ENCODE results near the gene KRT33B. TPM values are rescaled to one million over a fixed set of nuclear protein-coding genes. Genes with fewer than 3 reads are reported as not detected.

The KRT33B gene
- total and polyA plus RNA-seq, 4 donors = not detected

DNA sequence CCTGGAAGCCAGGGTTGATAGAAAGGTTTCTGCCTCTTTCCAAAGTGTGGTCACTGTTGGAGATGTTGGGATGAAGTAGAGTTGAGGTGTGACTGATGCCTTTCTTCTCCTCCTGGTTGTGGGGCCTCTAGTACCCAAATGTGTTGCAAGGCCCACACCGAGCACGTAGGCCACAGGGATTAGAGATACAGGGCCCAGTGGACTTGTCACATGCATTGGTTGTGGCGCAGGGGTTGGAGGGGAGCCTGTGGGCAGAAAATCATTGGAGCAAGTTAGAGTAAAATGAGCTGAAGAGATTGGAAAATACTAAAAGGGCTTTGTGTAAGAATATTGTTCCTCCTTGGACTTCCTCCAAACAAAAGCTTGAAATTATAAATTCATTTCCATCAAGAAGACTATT is 23.6 kb downstream of the KRT33B start:
- WGBS, 2 donors = 91 to 95% methylated on average over 3 of the region's 3 CpGs
- ATAC-seq (ENCODE audit: insufficient read depth, low FRiP score) (no peak), DNase-seq (no peak)
- no peak overlapping the region for H3K9ac ChIP-seq (ENCODE audit: insufficient read depth in 1 of 2, low read length in 2 of 2)
- H3K4me1 ChIP-seq (ENCODE audit: control insufficient read depth in 5 of 5, insufficient read depth in 5 of 5, low read length in 5 of 5) = no peaks in the 10 kb centered on the region
- peaks cover 0 to 6% (median 0%) of the 10 kb centered on the region in 4 donors for H3K9me3 ChIP-seq (ENCODE audit: control insufficient read depth in 4 of 4, insufficient read depth in 3 of 4, low read length in 3 of 4)
- no peak overlapping the region for H3K27ac ChIP-seq (ENCODE audit: low read depth in 1 of 2, low read length in 1 of 2)
- H3K27me3 ChIP-seq (ENCODE audit: control insufficient read depth in 3 of 3, insufficient read depth in 3 of 3, low read length in 2 of 3) = no peaks in the 10 kb centered on the region
- H3K36me3 ChIP-seq (ENCODE audit: control insufficient read depth in 4 of 4, insufficient read depth in 4 of 4, low read length in 4 of 4) = no peaks in the 10 kb centered on the region
- H3K4me3 ChIP-seq = no peak overlapping the region
- TF ChIP-seq, protein P1, sequence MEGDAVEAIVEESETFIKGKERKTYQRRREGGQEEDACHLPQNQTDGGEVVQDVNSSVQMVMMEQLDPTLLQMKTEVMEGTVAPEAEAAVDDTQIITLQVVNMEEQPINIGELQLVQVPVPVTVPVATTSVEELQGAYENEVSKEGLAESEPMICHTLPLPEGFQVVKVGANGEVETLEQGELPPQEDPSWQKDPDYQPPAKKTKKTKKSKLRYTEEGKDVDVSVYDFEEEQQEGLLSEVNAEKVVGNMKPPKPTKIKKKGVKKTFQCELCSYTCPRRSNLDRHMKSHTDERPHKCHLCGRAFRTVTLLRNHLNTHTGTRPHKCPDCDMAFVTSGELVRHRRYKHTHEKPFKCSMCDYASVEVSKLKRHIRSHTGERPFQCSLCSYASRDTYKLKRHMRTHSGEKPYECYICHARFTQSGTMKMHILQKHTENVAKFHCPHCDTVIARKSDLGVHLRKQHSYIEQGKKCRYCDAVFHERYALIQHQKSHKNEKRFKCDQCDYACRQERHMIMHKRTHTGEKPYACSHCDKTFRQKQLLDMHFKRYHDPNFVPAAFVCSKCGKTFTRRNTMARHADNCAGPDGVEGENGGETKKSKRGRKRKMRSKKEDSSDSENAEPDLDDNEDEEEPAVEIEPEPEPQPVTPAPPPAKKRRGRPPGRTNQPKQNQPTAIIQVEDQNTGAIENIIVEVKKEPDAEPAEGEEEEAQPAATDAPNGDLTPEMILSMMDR (IDR thresholded peaks at IDR 0.05; ENCODE audit: control extremely low read depth, extremely low read depth) = no peak

DNA sequence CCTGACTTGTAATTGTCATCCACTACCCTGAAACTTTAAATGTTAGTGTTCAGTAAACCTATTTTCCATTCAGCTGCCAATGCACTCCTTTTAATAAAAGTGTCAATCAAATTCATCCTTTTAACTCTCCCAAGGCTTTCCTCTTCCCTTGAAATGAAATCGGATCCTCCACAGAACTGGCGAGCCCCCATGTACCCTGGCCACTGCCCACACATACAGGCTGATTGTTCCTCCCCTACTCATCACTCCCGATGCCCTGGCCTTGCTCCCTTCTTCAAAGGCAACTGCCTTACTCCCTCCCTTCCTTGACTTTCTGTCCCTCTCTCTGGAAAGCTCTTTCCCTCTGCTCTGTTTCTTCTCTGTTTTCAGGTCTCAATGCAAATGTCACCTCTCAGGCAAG is 26.6 kb downstream of the KRT33B start:
- TF ChIP-seq, protein P1 (IDR thresholded peaks at IDR 0.05; ENCODE audit: control extremely low read depth, extremely low read depth) = no peak
- DNase-seq (no peak), ATAC-seq (ENCODE audit: insufficient read depth, low FRiP score) (no peak)
- H3K4me3 ChIP-seq = no peak overlapping the region
- peaks cover 0 to 9% (median 0%) of the 10 kb centered on the region in 5 donors for H3K4me1 ChIP-seq (ENCODE audit: control insufficient read depth in 5 of 5, insufficient read depth in 5 of 5, low read length in 5 of 5)
- no peaks in the 10 kb centered on the region for H3K36me3 ChIP-seq (ENCODE audit: control insufficient read depth in 4 of 4, insufficient read depth in 4 of 4, low read length in 4 of 4)
- no peak overlapping the region for H3K27ac ChIP-seq (ENCODE audit: low read depth in 1 of 2, low read length in 1 of 2)
- 86 to 88% methylated on average over 3 of the region's 3 CpGs for WGBS, 2 donors
- H3K9ac ChIP-seq (ENCODE audit: insufficient read depth in 1 of 2, low read length in 2 of 2) = no peak overlapping the region
- H3K9me3 ChIP-seq (ENCODE audit: control insufficient read depth in 4 of 4, insufficient read depth in 3 of 4, low read length in 3 of 4) = peaks cover 0 to 6% (median 0%) of the 10 kb centered on the region in 4 donors
- H3K27me3 ChIP-seq (ENCODE audit: control insufficient read depth in 3 of 3, insufficient read depth in 3 of 3, low read length in 2 of 3) = no peaks in the 10 kb centered on the region

DNA sequence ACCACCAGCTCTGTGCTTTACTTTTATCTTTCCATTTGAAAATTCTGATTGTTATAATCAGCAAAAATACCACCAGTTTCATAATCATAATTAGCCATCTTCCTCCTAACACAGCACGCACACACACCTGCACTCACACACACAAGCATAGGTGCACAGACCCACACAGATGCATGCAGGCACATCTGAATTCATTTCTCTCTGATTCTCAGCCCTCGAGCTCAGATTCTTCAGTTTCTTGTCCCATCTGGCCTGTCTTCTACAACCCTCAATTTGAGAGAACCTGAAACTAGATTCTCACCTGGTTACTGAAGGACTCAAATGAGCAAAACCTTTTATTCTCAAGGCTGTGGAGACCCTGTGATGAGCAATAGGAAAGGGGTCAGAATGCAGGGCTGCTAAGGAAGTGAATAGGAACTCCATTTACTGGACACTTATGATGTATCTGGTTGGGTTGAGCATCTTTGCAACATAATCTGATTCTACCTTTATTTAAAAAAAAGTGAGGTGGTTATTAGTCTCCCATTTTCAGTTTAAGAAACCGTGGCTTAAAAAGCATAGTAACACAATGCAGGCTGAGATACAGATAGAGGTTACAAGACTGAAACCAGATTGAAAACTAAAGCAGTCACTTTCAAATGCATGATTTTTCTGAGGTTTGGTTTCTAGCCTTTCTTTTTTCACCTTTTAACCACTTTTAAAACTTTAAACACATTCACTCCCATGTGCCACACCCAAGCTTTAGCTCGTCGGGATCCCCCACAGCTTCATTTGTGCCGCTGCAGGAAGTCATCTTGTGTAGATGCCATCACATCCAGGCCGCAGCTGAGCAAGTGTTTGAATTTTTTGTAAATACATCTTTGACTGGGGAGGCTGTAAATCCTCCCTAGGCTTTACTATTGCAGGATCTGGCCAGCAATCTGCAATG is 28.4 kb downstream of the KRT33B start:
- TF ChIP-seq, protein P1 (IDR thresholded peaks at IDR 0.05; ENCODE audit: control extremely low read depth, extremely low read depth) = no peak
- ATAC-seq (ENCODE audit: insufficient read depth, low FRiP score) (no peak), DNase-seq (no peak)
- Histone ChIP-seq H3K27ac (ENCODE audit: low read depth in 1 of 2, low read length in 1 of 2) (no peak overlapping the region), H3K4me3 (no peak overlapping the region), H3K4me1 (ENCODE audit: control insufficient read depth in 5 of 5, insufficient read depth in 5 of 5, low read length in 5 of 5) (peaks cover 0 to 9% (median 0%) of the 10 kb centered on the region in 5 donors), H3K36me3 (ENCODE audit: control insufficient read depth in 4 of 4, insufficient read depth in 4 of 4, low read length in 4 of 4) (no peaks in the 10 kb centered on the region), H3K27me3 (ENCODE audit: control insufficient read depth in 3 of 3, insufficient read depth in 3 of 3, low read length in 2 of 3) (no peaks in the 10 kb centered on the region), H3K9me3 (ENCODE audit: control insufficient read depth in 4 of 4, insufficient read depth in 3 of 4, low read length in 3 of 4) (peaks cover 0 to 7% (median 0%) of the 10 kb centered on the region in 4 donors), H3K9ac (ENCODE audit: insufficient read depth in 1 of 2, low read length in 2 of 2) (no peak overlapping the region)
- 75 to 83% methylated on average over 7 of the region's 7 CpGs for WGBS, 2 donors

All from lung (tissue), 12 donors.